ENCODE results near the gene TSPAN14. TPM values are rescaled to one million over a fixed set of nuclear protein-coding genes. Genes with fewer than 3 reads are reported as not detected.

Gene TSPAN14
- total RNA-seq, 2 experiments from 2014 or later, result 17.0 to 33.4 TPM

DNA sequence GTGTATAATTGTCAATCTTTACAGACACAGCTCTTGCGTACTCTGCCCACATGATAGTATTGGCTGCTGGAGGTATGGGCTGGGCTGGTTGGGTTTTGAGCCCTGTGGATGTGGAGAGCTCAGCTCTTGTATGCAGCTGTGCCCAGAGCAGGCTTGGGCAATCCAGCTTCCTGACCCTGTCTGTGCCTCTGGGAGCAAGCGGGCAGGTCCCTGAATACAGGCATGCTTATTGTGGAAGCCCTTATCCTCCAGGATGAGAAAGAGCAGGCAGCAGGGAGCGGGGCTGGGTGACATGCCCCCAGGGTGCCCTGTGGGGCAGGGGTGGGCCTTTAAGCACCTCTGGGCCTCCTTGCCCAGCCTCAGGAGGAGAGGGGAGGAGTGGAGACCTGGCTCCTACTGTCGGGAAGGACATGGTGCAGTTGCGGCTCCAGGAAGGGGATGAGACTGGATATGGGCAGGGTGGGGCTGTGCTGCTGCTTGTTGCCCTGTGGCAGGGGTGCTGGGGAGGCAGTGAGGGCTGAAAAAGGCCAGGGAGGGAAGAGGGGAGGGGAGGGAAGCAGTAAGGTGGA is 50.9 kb downstream of the TSPAN14 start:
- intact Hi-C loops (cut with micrococcal nuclease; ENCODE audit: unreplicated experiment), result loop anchor here (1.0 kb wide), 2 partner anchors 61 to 122 kb away; no protein-coding TSS in a partner anchor
- ChIA-PET CTCF (ENCODE audit: unreplicated experiment) (interaction anchor here (1.1 to 3.5 kb wide), 5 partner anchors 32 to 127 kb away, joined by 3 to 48 read pairs (median 9); no protein-coding TSS in a partner anchor), POLR2A (interaction anchor here (1.2 kb wide), 1 partner anchor 61 kb away, joined by 4 read pairs; no protein-coding TSS in a partner anchor)
- Histone ChIP-seq H3K4me2 (ENCODE audit: low read length) (no peak overlapping the region), H4K20me1 (ENCODE audit: insufficient read depth, low read length) (no peaks in the 10 kb centered on the region), H2AFZ (ENCODE audit: low read length) (no peak overlapping the region), H3K4me3 (ENCODE audit: low read depth, low read length, poor library complexity, severe bottlenecking) (no peak overlapping the region), H3K4me1 (ENCODE audit: insufficient read depth, low read length, poor library complexity, severe bottlenecking) (no peaks in the 10 kb centered on the region), H3K9me3 (ENCODE audit: low read length) (no peaks in the 10 kb centered on the region), H3K27ac (ENCODE audit: low read depth, low read length, poor library complexity, severe bottlenecking) (no peak overlapping the region), H3K79me2 (ENCODE audit: insufficient read depth, low read depth, low read length) (no peaks in the 10 kb centered on the region; the same call in 1 of the 2 replicates), H3K36me3 (ENCODE audit: insufficient read depth, low read length) (peaks cover 39% of the 10 kb centered on the region; the same call in 1 of the 2 replicates), H3K9me2 (ENCODE audit: insufficient read depth, low read length) (no peaks in the 10 kb centered on the region)
- TF ChIP-seq EZH2phosphoT487 (IDR thresholded peaks at IDR 0.05; ENCODE audit: borderline replicate concordance, low read depth, low read length), result no peak
- TF ChIP-seq, protein P1, sequence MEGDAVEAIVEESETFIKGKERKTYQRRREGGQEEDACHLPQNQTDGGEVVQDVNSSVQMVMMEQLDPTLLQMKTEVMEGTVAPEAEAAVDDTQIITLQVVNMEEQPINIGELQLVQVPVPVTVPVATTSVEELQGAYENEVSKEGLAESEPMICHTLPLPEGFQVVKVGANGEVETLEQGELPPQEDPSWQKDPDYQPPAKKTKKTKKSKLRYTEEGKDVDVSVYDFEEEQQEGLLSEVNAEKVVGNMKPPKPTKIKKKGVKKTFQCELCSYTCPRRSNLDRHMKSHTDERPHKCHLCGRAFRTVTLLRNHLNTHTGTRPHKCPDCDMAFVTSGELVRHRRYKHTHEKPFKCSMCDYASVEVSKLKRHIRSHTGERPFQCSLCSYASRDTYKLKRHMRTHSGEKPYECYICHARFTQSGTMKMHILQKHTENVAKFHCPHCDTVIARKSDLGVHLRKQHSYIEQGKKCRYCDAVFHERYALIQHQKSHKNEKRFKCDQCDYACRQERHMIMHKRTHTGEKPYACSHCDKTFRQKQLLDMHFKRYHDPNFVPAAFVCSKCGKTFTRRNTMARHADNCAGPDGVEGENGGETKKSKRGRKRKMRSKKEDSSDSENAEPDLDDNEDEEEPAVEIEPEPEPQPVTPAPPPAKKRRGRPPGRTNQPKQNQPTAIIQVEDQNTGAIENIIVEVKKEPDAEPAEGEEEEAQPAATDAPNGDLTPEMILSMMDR (conservative IDR thresholded peaks at IDR 0.05; ENCODE audit: low read length), result no peak
- BruUV-seq (replicated peaks), result no TSS peak
- no peak for DNase-seq (ENCODE audit: low spot score)

DNA sequence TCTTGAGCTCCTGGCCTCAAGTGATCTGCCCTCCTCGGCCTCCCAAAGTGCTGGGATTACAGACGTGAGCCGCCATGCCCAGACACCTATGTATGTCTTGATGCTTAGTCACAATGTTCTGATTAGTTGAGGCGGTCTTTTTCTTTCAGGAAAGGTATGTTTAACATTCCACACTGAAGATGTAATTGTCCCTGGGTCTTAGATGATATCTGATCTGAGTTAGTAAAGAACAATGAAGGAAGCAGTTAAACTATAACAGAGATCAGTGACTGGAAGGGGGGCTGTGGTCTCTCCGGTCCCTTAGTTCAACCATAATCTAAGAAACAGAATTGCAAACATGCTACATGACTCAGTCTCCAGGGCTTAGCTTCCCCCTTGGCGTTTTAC is 52.1 kb downstream of the TSPAN14 start:
- no TSS peak for BruUV-seq (replicated peaks)
- no peaks in the 10 kb centered on the region for H3K9me3 ChIP-seq (ENCODE audit: low read length)
- no peak overlapping the region for H3K4me3 ChIP-seq (ENCODE audit: low read depth, low read length, poor library complexity, severe bottlenecking)
- no peak overlapping the region for H2AFZ ChIP-seq (ENCODE audit: low read length)
- no peak for DNase-seq (ENCODE audit: low spot score)
- TF ChIP-seq EZH2phosphoT487 (IDR thresholded peaks at IDR 0.05; ENCODE audit: borderline replicate concordance, low read depth, low read length), result no peak
- TF ChIP-seq, protein P1 (conservative IDR thresholded peaks at IDR 0.05; ENCODE audit: low read length), result no peak
- no peak overlapping the region for H3K4me2 ChIP-seq (ENCODE audit: low read length)
- no peaks in the 10 kb centered on the region for H4K20me1 ChIP-seq (ENCODE audit: insufficient read depth, low read length)
- no peaks in the 10 kb centered on the region for H3K4me1 ChIP-seq (ENCODE audit: insufficient read depth, low read length, poor library complexity, severe bottlenecking)
- peaks cover 50% of the 10 kb centered on the region; the same call in 1 of the 2 replicates for H3K36me3 ChIP-seq (ENCODE audit: insufficient read depth, low read length)
- intact Hi-C loops (cut with micrococcal nuclease; ENCODE audit: unreplicated experiment), result no loop called here
- no peak overlapping the region for H3K27ac ChIP-seq (ENCODE audit: low read depth, low read length, poor library complexity, severe bottlenecking)
- H3K79me2 ChIP-seq (ENCODE audit: insufficient read depth, low read depth, low read length), result no peaks in the 10 kb centered on the region
- POLR2A ChIA-PET, result interaction anchor here (0.8 kb wide), 1 partner anchor 126 kb away, joined by 4 read pairs; no protein-coding TSS in a partner anchor
- no peaks in the 10 kb centered on the region for H3K9me2 ChIP-seq (ENCODE audit: insufficient read depth, low read length)
- CTCF ChIA-PET (ENCODE audit: unreplicated experiment), result interaction anchor here (0.6 to 3.5 kb wide), 7 partner anchors 8 to 128 kb away, joined by 3 to 48 read pairs (median 6); no protein-coding TSS in a partner anchor
